ENCODE results near the gene CTNNA2. TPM values are rescaled to one million over a fixed set of nuclear protein-coding genes. Genes with fewer than 3 reads are reported as not detected.

The CTNNA2 gene
- polyA plus RNA-seq, 4 donors, result 3.1 to 5.2 (median 3.7) TPM

- DNase-seq (ENCODE audit: low read depth in 4 of 4, low spot score in 2 of 4), result no peak
Measured at GRCh38 chr2:79700651-79701050, 187.8 kb downstream of the CTNNA2 start.

- no peak for DNase-seq (ENCODE audit: low read depth in 4 of 4, low spot score in 2 of 4)
Measured at GRCh38 chr2:79702905-79703304, 190.1 kb downstream of the CTNNA2 start.

- DNase-seq (ENCODE audit: low read depth in 4 of 4, low spot score in 2 of 4), result no peak
Measured at GRCh38 chr2:79711098-79711497, 198.2 kb downstream of the CTNNA2 start.

GRCh38 chr2:79713131-79713785, 200.4 kb downstream of the CTNNA2 start:
- no peak for DNase-seq (ENCODE audit: low read depth in 4 of 4, low spot score in 2 of 4)

- no peak for DNase-seq (ENCODE audit: low read depth in 4 of 4, low spot score in 2 of 4)
Measured at GRCh38 chr2:79714283-79714682, 201.4 kb downstream of the CTNNA2 start.

- DNase-seq (ENCODE audit: low read depth in 4 of 4, low spot score in 2 of 4), result no peak
Measured at GRCh38 chr2:79715338-79715737, 202.5 kb downstream of the CTNNA2 start.

GRCh38 chr2:79716266-79716665, 203.4 kb downstream of the CTNNA2 start:
- no peak for DNase-seq (ENCODE audit: low read depth in 4 of 4, low spot score in 2 of 4)

GRCh38 chr2:79717364-79718007, 204.6 kb downstream of the CTNNA2 start:
- no peak for DNase-seq (ENCODE audit: low read depth in 4 of 4, low spot score in 2 of 4)

- no peak for DNase-seq (ENCODE audit: low read depth in 4 of 4, low spot score in 2 of 4)
Measured at GRCh38 chr2:79721061-79721460, 208.2 kb downstream of the CTNNA2 start.

GRCh38 chr2:79721966-79722365, 209.1 kb downstream of the CTNNA2 start:
- DNase-seq (ENCODE audit: low read depth in 4 of 4, low spot score in 2 of 4), result no peak

GRCh38 chr2:79723830-79724229, 211.0 kb downstream of the CTNNA2 start:
- DNase-seq (ENCODE audit: low read depth in 4 of 4, low spot score in 2 of 4), result no peak

GRCh38 chr2:79729532-79729931, 216.7 kb downstream of the CTNNA2 start:
- no peak for DNase-seq (ENCODE audit: low read depth in 4 of 4, low spot score in 2 of 4)

GRCh38 chr2:79734518-79734917, 221.7 kb downstream of the CTNNA2 start:
- no peak for DNase-seq (ENCODE audit: low read depth in 4 of 4, low spot score in 2 of 4)

GRCh38 chr2:79740879-79741443, 228.1 kb downstream of the CTNNA2 start:
- no peak for DNase-seq (ENCODE audit: low read depth in 4 of 4, low spot score in 2 of 4)

- DNase-seq (ENCODE audit: low read depth in 4 of 4, low spot score in 2 of 4), result no peak
Measured at GRCh38 chr2:79750321-79750720, 237.5 kb downstream of the CTNNA2 start.

GRCh38 chr2:79757526-79757925, 244.7 kb downstream of the CTNNA2 start:
- no peak for DNase-seq (ENCODE audit: low read depth in 4 of 4, low spot score in 2 of 4)

GRCh38 chr2:79758042-79758441, 245.2 kb downstream of the CTNNA2 start:
- DNase-seq (ENCODE audit: low read depth in 4 of 4, low spot score in 2 of 4), result no peak

GRCh38 chr2:79758749-79759282, 246.0 kb downstream of the CTNNA2 start:
- DNase-seq (ENCODE audit: low read depth in 4 of 4, low spot score in 2 of 4), result no peak

GRCh38 chr2:79770926-79771325, 258.1 kb downstream of the CTNNA2 start:
- no peak for DNase-seq (ENCODE audit: low read depth in 4 of 4, low spot score in 2 of 4)

- no peak for DNase-seq (ENCODE audit: low read depth in 4 of 4, low spot score in 2 of 4)
Measured at GRCh38 chr2:79771493-79771892, 258.6 kb downstream of the CTNNA2 start.

GRCh38 chr2:79774016-79774415, 261.2 kb downstream of the CTNNA2 start:
- DNase-seq (ENCODE audit: low read depth in 4 of 4, low spot score in 2 of 4), result no peak

- DNase-seq (ENCODE audit: low read depth in 4 of 4, low spot score in 2 of 4), result no peak
Measured at GRCh38 chr2:79776461-79776860, 263.6 kb downstream of the CTNNA2 start.
